HG03342 (cell line): ENCODE results near the gene BMX.

ENCODE experiments used
- ATAC-seq: cut with Tn5 transposase; IDR thresholded peaks from one replicate; pipeline ENCODE4 v1.9.1; 2021; ENCODE audit warnings: mild to moderate bottlenecking, moderate library complexity; ENCODE audit not compliant: unreplicated experiment

Gene BMX

DNA sequence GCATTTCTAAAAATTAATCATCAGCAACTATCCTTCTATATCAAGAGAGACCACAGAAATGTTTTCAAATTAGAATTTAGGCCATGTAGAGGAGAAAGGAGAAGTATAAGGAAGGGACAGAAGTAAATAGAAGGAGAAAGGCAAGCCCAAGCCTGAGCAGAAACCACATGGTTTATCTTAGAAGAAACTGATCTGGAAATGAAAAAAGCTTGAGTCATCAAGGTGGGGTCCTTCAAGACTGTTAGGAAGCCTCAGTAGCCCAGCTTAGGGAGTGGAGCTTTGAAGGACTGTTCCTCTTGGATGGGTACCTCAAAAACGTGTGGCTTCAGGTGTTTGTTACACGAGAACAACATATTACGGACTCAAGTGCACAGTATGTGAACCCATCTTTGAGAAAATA, 4.5 kb downstream of the BMX start:
- no peak for ATAC-seq

DNA sequence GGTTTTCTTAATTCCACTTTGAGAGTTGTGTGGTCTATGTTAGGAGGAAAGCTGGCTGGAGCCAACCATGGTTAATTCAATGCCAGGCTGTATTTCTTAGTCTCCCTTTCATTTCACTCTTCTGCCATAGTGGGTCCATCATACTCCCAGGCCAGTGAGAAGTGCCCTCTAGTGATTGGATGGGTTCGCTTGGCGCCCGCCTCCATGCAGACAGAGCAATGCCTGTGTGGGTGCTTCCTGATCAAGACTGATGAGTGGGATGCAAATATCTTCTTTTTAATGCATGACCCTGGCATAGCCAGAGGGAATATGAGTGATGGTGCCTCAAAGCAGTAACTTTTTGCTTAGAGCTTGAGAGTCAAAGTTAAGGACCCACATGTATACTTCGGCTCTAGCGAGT, 6.4 kb downstream of the BMX start:
- no peak for ATAC-seq

- ATAC-seq = no peak
Observed at GRCh38 chrX:15509845-15510244, 9.2 kb downstream of the BMX start.

DNA sequence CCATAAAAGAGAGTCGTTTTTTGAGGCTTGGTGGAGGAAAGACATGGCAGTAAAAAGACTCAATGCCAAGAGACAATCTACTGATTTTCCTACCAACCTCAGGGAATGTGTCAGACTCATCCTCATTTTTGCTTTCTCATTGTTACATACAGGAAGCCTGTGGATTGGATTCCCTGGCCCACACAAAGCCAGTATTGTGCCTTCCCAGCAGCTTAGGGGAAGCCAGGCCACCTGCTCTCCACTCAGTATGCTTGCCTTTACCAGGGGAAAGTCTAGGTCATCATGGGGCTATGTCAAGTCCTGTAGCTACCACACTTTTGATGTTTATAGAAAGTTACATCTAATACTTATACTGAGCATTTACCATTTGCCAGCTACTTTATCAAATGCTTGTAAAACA, 11.0 kb downstream of the BMX start:
- ATAC-seq = no peak

DNA sequence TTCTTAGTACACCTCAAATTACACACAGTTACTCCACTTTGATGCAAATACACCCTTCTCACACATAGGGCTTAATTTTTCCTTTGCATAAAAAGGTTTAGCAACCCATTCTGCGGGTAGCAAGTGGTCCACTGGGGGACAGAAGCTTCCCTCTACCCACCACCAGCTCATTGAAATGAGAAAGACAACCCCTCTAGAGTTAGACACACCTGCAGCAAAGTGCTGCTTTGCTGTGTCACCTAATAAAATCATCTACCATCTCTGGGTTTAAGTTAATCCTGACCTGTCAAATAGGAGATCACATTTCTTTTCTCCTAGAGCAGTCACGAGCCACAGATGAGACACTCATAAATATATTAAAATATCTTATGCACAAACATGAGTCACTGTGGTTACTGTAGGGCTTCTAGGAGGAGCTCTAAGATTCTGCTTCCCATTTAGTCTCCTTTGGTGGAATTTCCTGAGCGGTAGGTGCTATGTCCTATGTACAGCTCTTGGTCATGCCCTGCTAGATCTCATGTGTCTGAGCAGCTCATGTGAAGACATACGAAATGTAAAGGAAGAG, 11.9 kb downstream of the BMX start:
- no peak for ATAC-seq

GRCh38 chrX:15514279-15514678, 13.7 kb downstream of the BMX start:
- no peak for ATAC-seq

DNA sequence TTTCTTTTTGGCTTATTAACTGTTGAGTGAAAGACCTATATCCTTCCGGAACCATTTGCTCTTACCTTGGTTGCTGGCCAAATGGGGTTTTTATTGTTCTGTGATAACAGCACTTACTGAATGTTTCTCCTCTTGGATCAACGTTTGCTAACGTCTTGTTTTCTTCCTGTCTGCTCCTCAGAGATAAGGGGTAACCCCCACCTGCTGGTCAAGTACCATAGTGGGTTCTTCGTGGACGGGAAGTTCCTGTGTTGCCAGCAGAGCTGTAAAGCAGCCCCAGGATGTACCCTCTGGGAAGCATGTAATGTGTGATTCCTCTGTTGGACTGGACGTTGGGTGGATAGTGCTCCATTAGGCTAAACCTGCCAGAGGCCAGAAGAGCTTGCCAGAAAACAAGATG, 15.3 kb downstream of the BMX start:
- no peak for ATAC-seq

GRCh38 chrX:15522464-15522863, 21.9 kb downstream of the BMX start:
- ATAC-seq = no peak

DNA sequence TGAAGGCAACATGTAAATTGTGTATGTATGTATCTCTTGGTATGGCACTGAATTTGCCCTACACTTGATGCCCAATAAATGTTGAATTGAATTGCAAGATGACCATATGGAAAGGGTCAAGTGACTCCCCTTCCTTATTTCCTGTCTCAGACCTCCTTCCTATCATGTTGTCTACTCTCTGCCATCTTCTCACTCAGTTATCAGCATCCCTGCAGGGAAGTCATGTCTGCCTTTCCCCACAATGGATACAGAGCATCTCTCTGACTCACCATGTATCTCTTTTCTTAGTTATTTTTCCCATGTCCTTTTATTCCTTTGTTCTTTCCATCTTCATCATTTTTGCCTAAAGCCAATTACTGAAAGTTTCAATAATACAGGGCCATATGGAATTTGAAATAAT, 22.5 kb downstream of the BMX start:
- ATAC-seq = no peak

DNA sequence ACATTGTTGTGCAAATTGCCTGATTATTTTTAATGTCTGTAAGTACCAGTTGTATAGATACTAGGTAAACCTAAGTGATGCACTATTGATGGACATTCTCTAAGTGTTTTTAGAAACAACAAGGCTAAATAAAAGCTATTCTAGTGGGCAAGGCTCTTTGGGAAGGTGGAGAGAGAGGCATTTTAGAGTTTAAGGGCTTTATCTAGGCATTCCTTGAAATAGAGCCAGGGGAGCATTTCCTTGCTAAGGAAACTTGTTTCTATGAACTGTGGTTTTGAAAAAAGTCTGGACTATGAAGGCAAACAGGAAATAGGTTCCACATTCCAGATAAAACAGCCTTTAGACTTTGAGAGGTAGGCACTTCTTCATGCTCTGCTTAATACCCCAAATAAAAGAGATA, 23.8 kb downstream of the BMX start:
- no peak for ATAC-seq

DNA sequence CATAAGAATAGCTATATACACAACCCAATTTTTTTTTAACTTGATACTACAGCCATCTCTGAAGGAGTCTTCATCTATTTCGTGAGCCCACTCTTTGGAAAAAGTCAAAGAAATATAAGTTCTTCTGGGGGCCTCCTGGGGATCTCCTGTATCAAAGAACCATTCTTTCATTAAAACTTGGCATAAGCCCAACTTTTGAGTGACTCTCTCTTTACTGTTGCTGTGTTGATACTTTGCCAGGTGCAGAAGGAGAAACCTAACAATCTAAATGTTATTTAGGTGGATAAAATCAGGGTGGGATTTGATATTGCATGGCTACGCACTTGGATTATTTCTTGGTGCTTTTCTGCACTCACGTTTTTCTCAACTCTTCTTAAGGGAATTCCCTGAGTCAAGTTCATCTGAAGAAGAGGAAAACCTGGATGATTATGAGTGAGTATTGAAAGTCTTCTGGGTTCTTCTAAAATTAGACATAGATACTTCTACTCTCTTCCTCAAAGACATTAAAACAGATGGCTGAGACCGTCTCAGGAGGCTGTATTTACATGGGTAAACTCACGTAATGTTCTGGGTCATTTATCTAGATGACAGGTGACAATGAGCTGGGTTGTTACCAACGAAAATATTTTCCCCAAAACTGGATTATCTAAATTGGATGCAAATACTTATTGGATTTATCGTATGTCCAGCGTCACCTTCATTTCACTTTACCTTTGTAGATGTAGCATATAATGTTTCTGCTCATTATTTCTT, 25.2 kb downstream of the BMX start:
- ATAC-seq = no peak

DNA sequence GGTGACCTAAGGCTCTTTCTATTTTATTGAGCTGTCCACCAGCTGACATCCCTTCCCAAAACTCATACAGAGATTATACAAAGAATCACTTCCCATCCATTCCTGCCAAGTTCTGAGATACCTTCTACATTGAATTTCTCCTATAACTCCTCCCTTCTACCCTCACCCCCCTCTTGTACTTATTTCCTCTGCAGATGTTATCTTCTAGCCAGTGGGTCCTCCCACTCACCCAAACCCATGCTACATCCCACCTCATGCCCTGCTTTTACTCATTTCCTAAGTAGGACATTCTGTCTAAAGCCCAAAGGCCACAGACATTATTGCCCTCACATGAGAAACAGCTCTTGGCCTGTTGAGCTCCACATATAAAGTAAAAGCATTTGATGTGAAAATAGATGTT, 28.6 kb downstream of the BMX start:
- ATAC-seq = no peak

GRCh38 chrX:15530318-15530717, 29.7 kb downstream of the BMX start:
- ATAC-seq = no peak

DNA sequence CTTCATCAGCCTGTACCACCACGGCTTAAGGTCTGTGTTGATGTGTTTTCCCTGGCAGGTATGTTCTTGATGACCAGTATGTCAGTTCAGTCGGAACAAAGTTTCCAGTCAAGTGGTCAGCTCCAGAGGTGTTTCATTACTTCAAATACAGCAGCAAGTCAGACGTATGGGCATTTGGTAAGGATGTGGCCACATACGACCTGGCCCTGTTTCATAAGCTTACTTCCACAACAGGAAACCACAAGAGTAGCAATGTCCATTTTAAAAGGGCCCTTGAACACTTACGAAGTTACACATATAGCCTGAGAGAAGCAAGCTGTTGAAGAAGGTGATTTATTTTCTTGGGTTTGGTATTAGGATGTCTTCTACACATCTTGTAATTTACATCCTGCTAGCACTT, 46.1 kb downstream of the BMX start:
- no peak for ATAC-seq

DNA sequence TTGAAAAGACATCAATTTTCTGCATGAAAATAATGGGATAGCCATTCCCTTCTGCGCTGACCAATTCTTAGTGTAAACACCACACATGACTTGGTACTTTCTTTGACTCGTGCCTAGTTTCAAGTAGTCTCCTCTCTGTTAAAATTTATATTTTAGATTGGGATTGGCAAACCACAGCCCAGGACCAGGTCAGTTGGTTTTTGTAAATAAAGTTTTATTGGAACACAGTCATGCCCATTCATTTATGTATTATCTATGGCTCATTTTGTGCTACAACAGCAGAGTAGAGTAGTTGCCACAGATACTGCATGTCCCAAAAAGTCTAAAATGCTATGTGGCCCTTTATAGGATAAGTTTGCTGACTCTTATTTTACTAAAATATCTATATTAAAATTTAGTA, 46.7 kb downstream of the BMX start:
- ATAC-seq = no peak

DNA sequence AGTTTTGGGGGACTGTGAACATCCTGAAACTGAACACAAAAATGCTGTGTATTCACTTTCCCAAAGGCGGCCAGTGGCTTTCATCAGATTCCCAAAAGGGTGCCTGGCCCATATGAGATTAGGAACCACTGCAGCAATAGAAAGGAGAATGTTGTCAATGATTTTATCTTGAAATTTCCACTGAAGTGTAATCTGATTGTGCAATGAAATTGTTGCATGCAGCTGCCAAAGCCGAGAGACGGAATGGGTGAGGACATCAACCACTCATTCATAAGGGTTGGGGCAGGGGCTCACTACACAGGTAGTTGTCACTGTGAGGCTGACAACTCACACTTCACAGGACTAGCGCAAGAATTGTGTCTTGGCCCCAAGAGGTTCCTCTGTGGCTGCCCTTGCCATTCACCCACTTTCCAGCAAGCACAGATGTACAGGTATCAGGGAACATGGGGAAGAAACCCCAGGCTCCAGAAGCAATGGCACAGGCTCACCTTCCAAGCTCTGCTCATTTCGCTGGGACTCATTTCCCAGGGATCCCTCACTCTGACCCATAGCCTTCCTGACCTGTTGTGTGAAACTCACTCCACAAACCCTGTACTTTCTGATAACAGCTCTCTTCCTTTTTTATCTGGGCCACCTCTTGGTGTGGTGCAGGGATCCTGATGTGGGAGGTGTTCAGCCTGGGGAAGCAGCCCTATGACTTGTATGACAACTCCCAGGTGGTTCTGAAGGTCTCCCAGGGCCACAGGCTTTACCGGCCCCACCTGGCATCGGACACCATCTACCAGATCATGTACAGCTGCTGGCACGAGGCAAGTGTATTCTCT, 48.8 kb downstream of the BMX start:
- ATAC-seq = no peak

DNA sequence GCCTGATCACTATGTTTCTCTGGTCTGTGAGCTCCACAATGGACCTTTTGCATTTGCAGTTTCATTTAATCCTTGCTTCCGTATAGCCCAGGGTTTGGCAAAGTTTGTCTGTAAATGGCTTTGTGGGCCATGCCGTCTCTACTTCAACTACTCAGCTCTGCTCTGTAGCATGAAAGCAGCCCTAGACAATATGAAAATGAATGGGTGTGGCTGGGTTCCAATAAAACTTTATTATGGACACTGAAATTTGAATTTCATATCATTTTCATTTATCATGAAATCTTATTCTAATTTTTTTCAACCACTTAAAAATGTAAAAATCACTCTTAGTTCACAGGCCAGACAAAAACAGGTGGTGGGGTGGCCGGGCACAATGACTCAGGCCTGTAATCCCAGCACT, 58.6 kb downstream of the BMX start:
- ATAC-seq = no peak

DNA sequence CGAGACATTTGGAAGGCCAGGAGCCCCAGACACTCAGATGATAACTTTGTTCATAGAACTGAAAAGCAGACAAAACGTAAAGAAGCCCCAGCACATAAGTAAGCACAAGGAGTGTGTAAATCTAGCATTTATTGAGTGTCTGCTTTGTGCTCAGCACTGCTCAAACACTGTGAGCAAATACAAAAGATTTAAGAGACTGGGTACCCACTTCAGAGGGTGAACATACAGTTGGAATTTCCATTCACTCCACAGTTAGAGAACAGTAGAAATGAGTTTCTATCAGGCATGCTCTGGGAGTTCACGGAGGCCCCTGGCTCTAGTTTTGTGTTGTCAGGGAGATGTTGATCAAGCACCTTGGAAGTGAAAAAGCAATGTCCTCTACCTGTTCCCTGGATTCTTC, 60.3 kb downstream of the BMX start:
- no peak for ATAC-seq

- no peak for ATAC-seq
Observed at GRCh38 chrX:15563056-15563455, 62.4 kb downstream of the BMX start.

GRCh38 chrX:15564981-15565579, 64.5 kb downstream of the BMX start:
- ATAC-seq = peak; percentile 58

- no peak for ATAC-seq
Observed at GRCh38 chrX:15566244-15566643, 65.6 kb downstream of the BMX start.

- no peak for ATAC-seq
Observed at GRCh38 chrX:15567267-15567666, 66.7 kb downstream of the BMX start.
